Ectodermal cell (in vitro differentiated cells): ENCODE measurements around the gene SEC14L6.

Source experiments
- H3K27ac ChIP-seq: 2 replicates; pipeline ENCODE4 v1.7.0; 2013; ENCODE audit warnings: mild to moderate bottlenecking, low read depth, low read length; ENCODE audit not compliant: insufficient read depth, poor library complexity, severe bottlenecking
- H3K27me3 ChIP-seq: 2 replicates; pipeline ENCODE4 v1.7.0; 2013; ENCODE audit warnings: mild to moderate bottlenecking, low read length; ENCODE audit not compliant: insufficient read depth, control insufficient read depth, poor library complexity, severe bottlenecking
- H3K36me3 ChIP-seq: one replicate; pipeline ENCODE4 v1.7.0; 2013; ENCODE audit warnings: low read length; ENCODE audit not compliant: control insufficient read depth, insufficient read depth
- H3K4me1 ChIP-seq: one replicate; pipeline ENCODE4 v1.7.0; 2013; ENCODE audit warnings: low read length; ENCODE audit not compliant: control insufficient read depth, insufficient read depth
- H3K4me3 ChIP-seq: 2 replicates; pipeline ENCODE4 v1.7.0; 2013; ENCODE audit warnings: low read depth, low read length, control low read depth; ENCODE audit not compliant: insufficient read depth
- H3K9me3 ChIP-seq: 2 replicates; pipeline ENCODE4 v1.7.0; 2013; ENCODE audit warnings: mild to moderate bottlenecking, low read length, moderate library complexity; ENCODE audit not compliant: control insufficient read depth
- WGBS, 2 experiments: methylation state at CpG; one replicate each; pipeline ENCODE4 v1.1.7; 2013; ENCODE audit warnings: missing lambda C conversion rate in 2 of 2; 5-methylcytosine and 5-hydroxymethylcytosine counted together

SEC14L6 gene

DNA sequence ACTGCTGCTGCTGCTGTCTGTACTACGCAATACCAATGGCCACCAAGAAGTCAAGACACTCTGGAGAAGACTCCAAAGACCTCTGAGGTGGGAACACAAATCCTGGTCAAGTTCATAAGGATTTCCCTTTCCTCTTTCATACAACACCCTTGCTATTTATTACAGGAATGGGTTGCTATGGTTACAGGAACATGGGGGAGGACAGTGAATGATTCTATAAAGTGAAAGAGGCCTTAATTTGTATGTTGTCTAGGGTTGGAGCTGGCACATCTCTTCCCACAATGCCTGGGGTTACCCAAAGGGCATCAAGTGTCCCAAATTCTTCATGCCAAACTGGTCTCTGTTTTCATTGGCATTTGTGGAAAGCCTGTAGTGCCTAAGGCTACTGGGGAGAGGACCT, 63.4 kb downstream of the SEC14L6 start:
- no peak overlapping the region for H3K4me3 ChIP-seq
- H3K36me3 ChIP-seq, result no peaks in the 10 kb centered on the region
- no peaks in the 10 kb centered on the region for H3K9me3 ChIP-seq
- 100% methylated on average over 1 of the region's 1 CpG for WGBS, 2 experiments
- H3K27me3 ChIP-seq, result no peaks in the 10 kb centered on the region
- no peak overlapping the region for H3K27ac ChIP-seq
- no peaks in the 10 kb centered on the region for H3K4me1 ChIP-seq

DNA sequence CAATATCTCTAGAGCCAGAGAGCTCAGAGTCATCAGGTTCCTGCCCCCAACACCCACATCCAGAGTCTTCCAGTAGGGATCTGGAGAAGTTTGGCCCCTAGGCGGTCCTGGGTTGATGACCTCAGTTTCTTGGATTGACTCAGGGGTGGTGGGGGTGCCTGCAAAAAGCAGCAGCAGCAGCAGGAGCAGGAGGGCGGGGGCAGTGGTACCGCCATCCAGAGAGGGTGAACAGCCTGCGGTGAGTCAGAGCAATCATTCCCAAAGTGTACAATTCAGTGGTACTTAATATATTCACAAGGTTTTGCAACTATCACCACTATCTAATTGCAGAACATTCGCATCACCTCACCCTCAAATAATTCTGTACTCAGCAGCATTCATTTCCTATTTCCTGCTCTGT, 64.8 kb downstream of the SEC14L6 start:
- Histone ChIP-seq H3K4me1 (no peaks in the 10 kb centered on the region), H3K36me3 (no peaks in the 10 kb centered on the region), H3K4me3 (no peak overlapping the region), H3K9me3 (no peaks in the 10 kb centered on the region), H3K27ac (no peak overlapping the region), H3K27me3 (no peaks in the 10 kb centered on the region)
- 86 to 91% methylated on average over 5 of the region's 5 CpGs for WGBS, 2 experiments

DNA sequence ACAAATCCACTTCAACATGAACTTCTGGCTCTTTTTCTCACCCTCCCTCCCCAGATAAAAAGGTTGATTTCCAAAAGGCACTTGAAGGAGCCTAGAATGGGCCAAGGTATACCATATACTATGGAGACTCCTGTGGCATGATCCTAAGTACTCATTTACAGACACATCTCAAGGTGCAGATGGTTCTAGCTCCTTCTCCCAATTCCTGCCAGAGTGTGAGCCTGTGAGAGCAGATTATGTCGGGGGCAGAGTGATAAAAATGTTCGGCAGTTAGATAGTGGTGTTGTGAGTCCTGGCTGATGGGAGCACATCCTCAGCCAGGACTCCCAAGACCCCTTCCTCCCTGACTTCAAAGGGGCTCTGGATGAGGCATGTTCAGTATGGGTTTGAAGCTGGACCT, 66.6 kb downstream of the SEC14L6 start:
- no peaks in the 10 kb centered on the region for H3K36me3 ChIP-seq
- no peaks in the 10 kb centered on the region for H3K27me3 ChIP-seq
- 83 to 93% methylated on average over 2 of the region's 2 CpGs for WGBS, 2 experiments
- no peak overlapping the region for H3K27ac ChIP-seq
- no peaks in the 10 kb centered on the region for H3K9me3 ChIP-seq
- H3K4me3 ChIP-seq, result no peak overlapping the region
- no peaks in the 10 kb centered on the region for H3K4me1 ChIP-seq

DNA sequence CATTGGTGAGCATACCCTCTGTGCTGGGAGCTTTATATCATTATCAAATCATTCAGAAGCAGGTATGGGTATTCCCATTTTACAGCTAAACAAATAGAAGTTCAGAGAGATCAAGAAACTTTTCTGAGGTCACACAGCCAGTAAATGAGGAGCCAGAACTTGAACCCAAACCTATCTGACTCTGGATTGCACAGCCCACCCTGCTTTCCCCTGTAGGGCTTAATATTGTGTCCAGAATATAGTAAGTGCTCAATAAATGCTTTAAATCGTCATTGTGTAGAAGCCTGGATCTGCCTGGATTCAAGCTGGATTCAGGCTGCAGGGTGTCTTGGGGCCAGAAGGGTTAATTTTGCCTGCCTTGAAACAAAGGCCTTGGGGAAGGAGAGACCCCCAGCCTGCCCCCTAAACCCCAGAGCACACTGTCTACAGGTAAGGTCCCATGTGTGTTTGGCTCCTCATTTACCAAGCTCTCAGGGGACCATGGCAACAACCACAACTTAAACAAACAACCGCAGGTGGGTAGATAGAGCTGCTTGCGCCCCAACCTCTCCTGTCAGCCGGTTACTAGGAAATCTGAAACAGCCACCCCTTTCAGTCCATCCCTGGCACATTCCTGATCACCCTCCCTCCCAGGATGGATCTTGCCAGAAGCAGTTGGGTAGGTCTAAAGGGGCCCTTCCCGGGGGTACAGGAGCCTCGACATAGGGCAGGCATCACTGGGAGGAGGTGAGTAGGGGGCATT, 71.7 kb downstream of the SEC14L6 start:
- H3K9me3 ChIP-seq, result no peaks in the 10 kb centered on the region
- H3K27ac ChIP-seq, result no peak overlapping the region
- H3K4me3 ChIP-seq, result no peak overlapping the region
- H3K36me3 ChIP-seq, result no peaks in the 10 kb centered on the region
- H3K4me1 ChIP-seq, result no peaks in the 10 kb centered on the region
- no peaks in the 10 kb centered on the region for H3K27me3 ChIP-seq
- 79 to 86% methylated on average over 6 of the region's 6 CpGs for WGBS, 2 experiments

DNA sequence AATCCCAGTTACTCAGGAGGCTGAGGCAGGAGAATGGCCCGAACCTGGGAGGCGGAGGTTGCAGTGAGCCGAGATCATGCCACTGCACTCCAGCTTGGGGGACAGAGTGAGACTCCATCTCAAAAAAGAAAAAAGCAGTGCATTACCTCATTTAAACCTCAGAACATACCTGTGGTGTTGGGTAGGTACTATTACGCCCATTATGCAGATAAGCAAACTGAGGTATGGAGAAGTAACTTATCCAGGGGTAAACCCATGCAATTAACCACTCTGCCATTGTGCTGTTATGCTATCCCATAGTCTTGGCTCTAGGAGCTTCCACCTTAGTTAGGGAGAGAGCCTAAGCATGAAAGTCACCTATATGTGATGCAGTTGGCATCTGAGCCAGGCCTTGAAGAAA, 72.4 kb downstream of the SEC14L6 start:
- Histone ChIP-seq H3K9me3 (no peaks in the 10 kb centered on the region), H3K27ac (no peak overlapping the region), H3K36me3 (no peaks in the 10 kb centered on the region), H3K4me1 (no peaks in the 10 kb centered on the region), H3K4me3 (no peak overlapping the region), H3K27me3 (no peaks in the 10 kb centered on the region)
- WGBS, 2 experiments, result 86 to 89% methylated on average over 4 of the region's 4 CpGs

DNA sequence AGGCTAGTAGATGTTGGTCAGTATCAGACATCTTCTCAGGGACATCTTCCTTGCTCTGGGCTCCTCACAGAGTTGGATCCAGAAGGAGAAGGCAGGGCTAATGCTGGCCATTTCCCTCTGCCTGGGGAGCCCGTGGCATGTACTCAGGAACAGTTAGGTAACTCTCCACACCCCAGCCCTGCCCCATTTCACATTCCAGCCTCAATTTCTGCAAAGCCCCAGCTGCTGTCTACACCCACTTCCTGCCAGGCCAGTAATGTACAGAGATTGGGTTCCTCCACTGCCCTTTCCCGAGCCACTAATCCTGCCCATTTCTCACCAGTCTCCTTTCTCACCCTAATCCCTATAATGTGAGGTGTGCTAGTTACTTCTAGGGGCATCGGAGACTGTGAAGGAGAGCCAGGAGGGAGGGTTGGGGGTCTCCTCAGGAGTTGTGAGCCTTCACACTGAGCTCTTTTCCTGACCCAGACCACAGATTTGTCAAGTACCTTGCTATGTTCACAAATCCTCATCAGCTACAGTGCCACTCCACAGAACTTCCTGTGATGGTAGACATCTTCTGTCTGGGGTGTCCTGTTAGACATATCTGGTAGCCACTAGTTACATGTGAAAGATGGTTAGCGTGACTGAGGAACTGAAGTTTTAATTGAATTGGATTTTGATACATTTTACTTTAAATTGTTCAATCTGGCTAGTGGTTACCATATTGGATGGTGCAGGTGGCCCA, 73.4 kb downstream of the SEC14L6 start:
- Histone ChIP-seq H3K4me3 (no peak overlapping the region), H3K27me3 (no peaks in the 10 kb centered on the region), H3K27ac (no peak overlapping the region), H3K9me3 (no peaks in the 10 kb centered on the region), H3K4me1 (no peaks in the 10 kb centered on the region), H3K36me3 (no peaks in the 10 kb centered on the region)
- WGBS, 2 experiments, result 84 to 86% methylated on average over 3 to 4 of the region's 4 CpGs
